ENCODE measurements around the gene SYPL2.

Gene SYPL2

GRCh38 chr1:109487261-109487660 is 20.9 kb downstream of the SYPL2 start:
- Histone ChIP-seq H3K9me3 (ENCODE audit: insufficient read depth, low read length, severe bottlenecking) (no peaks in the 10 kb centered on the region), H2AFZ (ENCODE audit: low read depth, low read length) (no peak overlapping the region), H3K36me3 (ENCODE audit: insufficient read depth, low read length) (peaks cover 43% of the 10 kb centered on the region), H3K4me3 (ENCODE audit: low read depth in 1 of 2, low read length in 2 of 2) (no peak overlapping the region), H3K27ac (ENCODE audit: low read length) (no peak overlapping the region), H3K79me2 (ENCODE audit: insufficient read depth, low read length) (peaks cover 11% of the 10 kb centered on the region), H3K4me1 (ENCODE audit: insufficient read depth, low read length) (peaks cover 29% of the 10 kb centered on the region), H3K9ac (ENCODE audit: low read depth, low read length) (no peak overlapping the region), H4K20me1 (ENCODE audit: insufficient read depth, low read length) (no peaks in the 10 kb centered on the region), H3K4me2 (ENCODE audit: insufficient read depth, low read length) (no peak overlapping the region), H3K27me3 (ENCODE audit: insufficient read depth, low read length, poor library complexity) (no peaks in the 10 kb centered on the region)
- ATAC-seq (ENCODE audit: insufficient read depth, low read depth): no peak
- TF ChIP-seq CTCF (IDR thresholded peaks at IDR 0.05; ENCODE audit: borderline replicate concordance, extremely low read depth, low read length, poor library complexity, severe bottlenecking) (no peak), EZH2 (IDR thresholded peaks at IDR 0.05; ENCODE audit: borderline replicate concordance, low read depth, low read length, severe bottlenecking) (no peak)
- DNase-seq: no peak

- no peak for TF ChIP-seq EZH2 (IDR thresholded peaks at IDR 0.05; ENCODE audit: borderline replicate concordance, low read depth, low read length, severe bottlenecking)
- no peak for TF ChIP-seq CTCF (IDR thresholded peaks at IDR 0.05; ENCODE audit: borderline replicate concordance, extremely low read depth, low read length, poor library complexity, severe bottlenecking)
- no peak overlapping the region for H3K4me2 ChIP-seq (ENCODE audit: insufficient read depth, low read length)
- H3K79me2 ChIP-seq (ENCODE audit: insufficient read depth, low read length): peaks cover 11% of the 10 kb centered on the region
- DNase-seq (no peak), ATAC-seq (ENCODE audit: insufficient read depth, low read depth) (no peak)
- H3K4me3 ChIP-seq (ENCODE audit: low read depth in 1 of 2, low read length in 2 of 2): no peak overlapping the region
- peaks cover 43% of the 10 kb centered on the region for H3K36me3 ChIP-seq (ENCODE audit: insufficient read depth, low read length)
- H3K9ac ChIP-seq (ENCODE audit: low read depth, low read length): no peak overlapping the region
- H2AFZ ChIP-seq (ENCODE audit: low read depth, low read length): no peak overlapping the region
- H4K20me1 ChIP-seq (ENCODE audit: insufficient read depth, low read length): no peaks in the 10 kb centered on the region
- H3K27me3 ChIP-seq (ENCODE audit: insufficient read depth, low read length, poor library complexity): no peaks in the 10 kb centered on the region
- H3K9me3 ChIP-seq (ENCODE audit: insufficient read depth, low read length, severe bottlenecking): no peaks in the 10 kb centered on the region
- no peak overlapping the region for H3K27ac ChIP-seq (ENCODE audit: low read length)
- peaks cover 27% of the 10 kb centered on the region for H3K4me1 ChIP-seq (ENCODE audit: insufficient read depth, low read length)
Measured at GRCh38 chr1:109488201-109488600, 21.9 kb downstream of the SYPL2 start.

DNA sequence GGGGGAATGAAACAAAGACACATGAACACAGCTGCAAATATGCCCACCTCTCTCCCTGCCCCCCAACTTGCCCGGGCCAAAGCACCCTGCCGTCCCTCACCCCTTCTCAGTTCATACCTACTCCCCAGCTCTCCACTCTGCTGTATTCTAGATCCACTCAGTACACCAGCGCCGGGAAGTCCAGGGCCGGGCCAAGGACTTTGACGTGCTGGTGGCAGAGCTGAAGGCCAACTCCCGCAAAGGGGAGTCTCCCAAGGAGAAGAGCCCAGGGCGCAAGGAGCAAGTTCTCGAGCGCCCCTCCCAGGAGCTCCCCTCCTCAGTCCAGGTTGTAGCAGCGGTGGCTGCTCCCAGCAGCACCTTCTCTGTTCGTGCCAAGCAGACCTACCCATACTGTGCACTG is 22.4 kb downstream of the SYPL2 start:
- H3K9ac ChIP-seq (ENCODE audit: low read depth, low read length): no peak overlapping the region
- H3K4me3 ChIP-seq (ENCODE audit: low read depth in 1 of 2, low read length in 2 of 2): no peak overlapping the region
- ATAC-seq (ENCODE audit: insufficient read depth, low read depth): no peak
- no peak overlapping the region for H3K4me2 ChIP-seq (ENCODE audit: insufficient read depth, low read length)
- peaks cover 11% of the 10 kb centered on the region for H3K79me2 ChIP-seq (ENCODE audit: insufficient read depth, low read length)
- DNase-seq: no peak
- H3K27ac ChIP-seq (ENCODE audit: low read length): no peak overlapping the region
- no peak overlapping the region for H2AFZ ChIP-seq (ENCODE audit: low read depth, low read length)
- no peaks in the 10 kb centered on the region for H3K9me3 ChIP-seq (ENCODE audit: insufficient read depth, low read length, severe bottlenecking)
- H3K4me1 ChIP-seq (ENCODE audit: insufficient read depth, low read length): peaks cover 29% of the 10 kb centered on the region
- H3K36me3 ChIP-seq (ENCODE audit: insufficient read depth, low read length): peaks cover 43% of the 10 kb centered on the region
- TF ChIP-seq EZH2 (IDR thresholded peaks at IDR 0.05; ENCODE audit: borderline replicate concordance, low read depth, low read length, severe bottlenecking): no peak
- TF ChIP-seq CTCF (IDR thresholded peaks at IDR 0.05; ENCODE audit: borderline replicate concordance, extremely low read depth, low read length, poor library complexity, severe bottlenecking): no peak
- no peaks in the 10 kb centered on the region for H3K27me3 ChIP-seq (ENCODE audit: insufficient read depth, low read length, poor library complexity)
- no peaks in the 10 kb centered on the region for H4K20me1 ChIP-seq (ENCODE audit: insufficient read depth, low read length)
